Activated T-helper 1 cell treated with anti-CD3 and anti-CD28 coated beads, Interleukin-2, amount 50 U/mL, for 16 hours (primary cell): Measurements from ENCODE around the gene COL9A3.
"Not testable (repeated sequence)": the region's sequence is repeated elsewhere in the genome, so short reads cannot be mapped to it uniquely, and the experiment has no call there.

ENCODE experiments used
- DNase-seq, 2 donors: peaks; one replicate each; pipeline ENCODE4 v3.0.0-alpha.2; 2020; ENCODE audit warnings: low read depth in 1 of 2, low spot score in 1 of 2

Gene COL9A3

GRCh38 chr20:62832951-62833391 lies 16.1 kb downstream of the COL9A3 start:
- DNase-seq, result no peak

- DNase-seq, result no peak
These were observed 18.3 kb downstream of the COL9A3 start for GRCh38 chr20:62834967-62835730.

DNA sequence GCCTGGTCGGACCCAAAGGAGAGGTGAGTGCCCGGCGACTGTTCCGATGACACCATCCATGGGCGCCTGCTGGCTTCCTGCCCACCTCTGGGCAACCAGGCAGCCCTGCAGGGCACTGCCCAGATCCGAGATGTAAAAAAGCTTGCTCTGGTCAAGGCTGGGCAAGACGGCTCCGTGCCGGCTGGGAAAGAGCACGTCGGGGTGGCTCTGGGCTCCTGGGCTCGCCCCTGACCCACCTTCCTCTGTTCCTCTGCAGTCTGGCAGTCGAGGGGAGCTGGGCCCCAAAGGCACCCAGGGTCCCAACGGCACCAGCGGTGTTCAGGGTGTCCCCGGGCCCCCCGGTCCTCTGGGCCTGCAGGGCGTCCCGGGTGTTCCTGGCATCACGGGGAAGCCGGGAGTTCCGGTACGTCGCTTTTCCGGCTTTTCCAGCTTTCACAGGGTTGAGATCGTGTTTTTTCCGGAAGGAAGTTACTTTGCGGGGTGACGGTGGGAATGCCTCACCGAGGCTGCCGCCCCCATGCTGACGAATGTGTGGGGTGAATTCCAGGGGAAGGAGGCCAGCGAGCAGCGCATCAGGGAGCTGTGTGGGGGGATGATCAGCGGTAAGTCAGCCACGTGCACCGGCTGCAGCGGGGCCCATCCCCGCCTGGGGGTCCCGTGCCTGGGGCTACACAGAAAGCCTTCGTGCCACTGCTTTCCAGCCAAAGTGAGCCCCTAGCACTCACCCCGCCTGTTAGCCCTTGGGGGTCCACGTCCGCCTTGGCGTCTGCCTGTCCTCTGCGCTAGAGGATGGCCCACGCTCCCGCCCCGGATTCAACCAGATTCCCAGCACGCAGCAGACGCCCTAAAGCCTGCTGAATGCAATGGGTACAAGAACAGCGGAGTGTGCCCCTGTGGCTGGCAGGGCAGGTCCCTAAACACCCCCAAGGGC lies 19.3 kb downstream of the COL9A3 start:
- no peak for DNase-seq

GRCh38 chr20:62836967-62837490 lies 20.2 kb downstream of the COL9A3 start:
- no peak for DNase-seq

- no peak for DNase-seq
These were observed 20.9 kb downstream of the COL9A3 start for GRCh38 chr20:62837790-62838127.

GRCh38 chr20:62838128-62838891 lies 21.5 kb downstream of the COL9A3 start:
- no peak for DNase-seq

- no peak for DNase-seq
These were observed 22.4 kb downstream of the COL9A3 start for GRCh38 chr20:62839261-62839660.

GRCh38 chr20:62839816-62840215 lies 23.0 kb downstream of the COL9A3 start:
- no peak for DNase-seq

DNA sequence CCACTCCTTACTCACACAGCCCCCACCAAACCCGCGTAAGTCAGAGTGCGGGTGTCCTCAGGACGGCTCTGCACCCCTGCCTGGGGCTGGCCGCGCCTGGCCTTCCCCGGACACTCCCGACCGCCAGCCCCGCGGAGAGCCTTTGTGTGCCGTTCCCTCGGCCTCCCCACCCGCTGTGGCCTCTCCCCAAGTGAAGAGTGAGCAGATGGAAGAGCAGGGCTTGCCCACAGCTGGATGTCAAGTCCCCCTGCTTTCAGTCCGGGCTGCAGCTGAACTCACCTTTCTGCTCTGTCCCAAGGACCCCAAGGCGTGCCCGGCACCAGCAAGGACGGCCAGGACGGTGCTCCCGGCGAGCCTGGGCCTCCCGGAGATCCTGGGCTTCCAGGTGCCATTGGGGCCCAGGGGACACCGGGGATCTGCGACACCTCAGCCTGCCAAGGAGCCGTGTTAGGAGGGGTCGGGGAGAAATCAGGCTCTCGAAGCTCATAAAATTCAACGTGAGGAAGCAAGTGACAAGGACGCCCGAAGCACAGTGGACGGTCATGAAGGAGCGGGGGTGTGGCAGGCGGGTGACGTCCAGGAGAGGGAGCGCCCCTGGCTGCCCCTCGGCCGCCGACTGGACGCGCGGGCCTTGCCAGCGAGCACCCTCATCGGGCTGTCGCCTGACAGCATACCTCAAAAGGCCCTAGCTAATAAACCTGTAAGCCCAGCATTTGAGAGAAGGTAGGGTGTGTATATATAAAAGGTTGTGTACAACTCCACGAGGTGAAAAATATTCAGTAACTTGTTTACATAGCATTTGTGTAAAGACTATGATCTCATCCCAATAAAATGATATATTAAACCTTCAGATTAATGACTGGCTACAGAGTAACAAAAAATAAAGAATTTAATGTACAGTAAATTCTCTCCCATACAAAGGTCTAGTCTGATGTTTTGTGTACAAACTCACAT lies 23.7 kb downstream of the COL9A3 start:
- no peak for DNase-seq

- DNase-seq, result no peak
These were observed 24.9 kb downstream of the COL9A3 start for GRCh38 chr20:62841705-62842212.

GRCh38 chr20:62843656-62844055 lies 26.8 kb downstream of the COL9A3 start:
- DNase-seq, result no peak

DNA sequence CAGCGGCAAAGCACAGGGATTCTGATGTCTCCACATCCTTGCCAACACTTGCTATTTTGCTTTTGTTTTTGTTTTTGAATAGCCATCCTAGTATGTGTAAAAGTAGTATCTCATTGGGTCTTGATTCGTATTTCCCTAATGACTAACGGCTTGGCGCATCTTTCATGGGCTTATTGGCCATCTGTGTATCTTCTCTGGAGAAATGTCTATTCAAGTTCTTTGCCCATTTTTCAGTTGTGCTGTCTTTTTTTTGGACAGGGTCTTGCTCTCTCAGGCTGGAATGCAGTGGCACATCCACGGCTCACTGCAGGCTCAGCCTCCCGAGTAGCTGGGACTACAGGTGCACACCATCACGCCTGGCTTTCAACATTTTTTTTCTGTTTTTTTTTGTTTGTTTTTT lies 27.3 kb downstream of the COL9A3 start:
- no peak for DNase-seq

GRCh38 chr20:62845416-62846160 lies 28.7 kb downstream of the COL9A3 start:
- no peak for DNase-seq

DNA sequence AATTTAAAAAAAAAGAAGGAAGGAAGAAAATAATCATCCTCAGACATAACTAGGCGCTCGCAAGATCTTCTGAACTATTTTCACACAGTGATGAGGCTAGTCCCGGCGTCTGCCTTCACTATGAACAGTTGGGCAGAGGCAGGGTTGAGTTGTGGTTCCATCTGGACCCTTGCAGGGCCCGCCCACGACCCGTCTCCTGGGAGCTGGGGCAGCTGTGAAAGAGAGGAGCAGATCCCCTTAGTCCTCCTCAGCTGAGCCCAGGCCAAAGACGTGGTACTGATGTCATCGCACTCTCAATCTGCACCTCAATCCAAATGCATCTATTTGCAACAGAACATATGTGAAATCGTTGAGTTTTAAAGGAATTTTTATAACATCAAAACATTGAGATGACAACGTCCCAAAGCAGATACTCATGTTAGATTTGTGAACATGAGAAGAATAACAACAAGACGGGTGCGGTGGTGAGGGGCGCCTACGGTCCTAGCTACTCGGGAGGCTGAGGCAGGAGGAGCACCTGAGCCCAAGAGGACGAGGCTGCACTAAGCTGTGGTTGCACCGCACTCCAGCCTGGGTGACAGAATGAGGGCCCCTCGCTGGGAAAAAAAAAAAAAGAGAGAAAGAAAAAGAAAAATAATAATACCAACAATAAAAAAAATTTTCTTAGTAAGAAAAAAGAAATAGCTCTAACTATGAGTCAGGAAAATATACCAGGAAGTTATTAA lies 29.5 kb downstream of the COL9A3 start:
- no peak for DNase-seq

GRCh38 chr20:62848917-62849316 lies 32.1 kb downstream of the COL9A3 start:
- DNase-seq, result not testable (repeated sequence)

GRCh38 chr20:62849431-62849830 lies 32.6 kb downstream of the COL9A3 start:
- DNase-seq, result no peak

- no peak for DNase-seq
These were observed 33.6 kb downstream of the COL9A3 start for GRCh38 chr20:62850333-62850974.

DNA sequence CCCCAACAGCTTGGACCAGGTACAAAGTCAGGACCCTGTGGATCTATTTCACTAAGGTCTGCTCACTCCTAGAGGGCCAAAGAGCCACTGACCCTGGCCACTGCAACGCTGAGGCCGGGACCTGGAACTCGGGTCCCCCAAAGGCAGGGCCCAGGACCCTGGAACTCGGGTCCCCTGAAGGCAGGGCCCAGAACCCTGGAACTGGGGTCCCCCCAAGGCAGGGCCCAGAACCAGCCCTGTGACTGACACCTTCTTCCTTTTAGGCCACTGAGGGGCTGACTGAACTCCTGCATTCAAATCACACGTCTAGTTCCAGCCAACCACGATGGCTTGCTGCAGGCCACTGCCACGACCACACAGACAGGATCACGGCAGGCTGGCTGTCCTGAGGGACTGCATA lies 35.3 kb downstream of the COL9A3 start:
- no peak for DNase-seq
